A549 (cell line): ENCODE data around the gene MFSD2A. TPM values are rescaled to one million over a fixed set of nuclear protein-coding genes. Genes with fewer than 3 reads are reported as not detected.

Experiments
- ATAC-seq, 2 experiments: fragments of 200-7000 bp in 1 of 2; fragments of >200 bp in 1 of 2; cut with Nextera tagmentation in 1 of 2; cut with Tn5 transposase in 1 of 2; 3 replicates each; pipeline versions ENCODE4 v1.8.0 to v1.9.1; 2018 to 2020; ENCODE audit warnings: mild to moderate bottlenecking in 1 of 2, moderate library complexity in 1 of 2
- CTCF ChIA-PET: fragments of 300-600 bp; sonication (Branson Sonifier 250); formaldehyde crosslinking; extraction: SDS; loops from one replicate; lab custom pipeline; 2021; ENCODE audit warnings: antibody characterized with exemption, inconsistent platforms; lab: Yijun Ruan, JAX
- POLR2A ChIA-PET: fragments of 350-600 bp; formaldehyde crosslinking; extraction: SDS; loops from one replicate; lab custom pipeline; 2021; ENCODE audit warnings: antibody characterized with exemption, inconsistent platforms; lab: Yijun Ruan, JAX
- DNase-seq, 2 experiments: peaks; one replicate each; pipeline versions ENCODE4 v3.0.0 to v3.0.0-alpha.2; 2011 to 2016; ENCODE audit warnings: low read depth in 1 of 2, low spot score in 1 of 2
- FAIRE-seq: peaks from 2 replicates; lab custom pipeline; 2011; peaks lifted over from hg19 to GRCh38; lab: Jason Lieb, UNC
- H3K27ac ChIP-seq, 2 experiments: fragments of >200 bp; sonication (Bioruptor Twin); formaldehyde crosslinking; 3 replicates each; pipeline ENCODE4 v1.5.1; 2016 to 2017
- H3K4me1 ChIP-seq: fragments of >200 bp; sonication (Bioruptor Twin); formaldehyde crosslinking; 3 replicates; pipeline ENCODE4 v1.6.1; 2016
- H3K4me2 ChIP-seq: fragments of >200 bp; sonication (Bioruptor Twin); formaldehyde crosslinking; 3 replicates; pipeline ENCODE4 v1.6.1; 2016
- H3K4me3 ChIP-seq: fragments of >200 bp; sonication (Bioruptor Twin); formaldehyde crosslinking; 3 replicates; pipeline ENCODE4 v1.5.1; 2016
- H3K9me3 ChIP-seq: fragments of >200 bp; sonication (Bioruptor Twin); formaldehyde crosslinking; 3 replicates; pipeline ENCODE4 v1.6.1; 2016
- CBX2 ChIP-seq: fragments of 200-600 bp; sonication (generic); IDR thresholded peaks from 2 replicates; pipeline ENCODE4 v1.6.1; 2016; ENCODE audit warnings: low read depth, mild to moderate bottlenecking, borderline replicate concordance
- CBX8 ChIP-seq: fragments of 200-600 bp; sonication (generic); IDR thresholded peaks from 2 replicates; pipeline ENCODE4 v1.6.1; 2016
- CEBPB ChIP-seq, 2 experiments: fragments of >200 bp in 1 of 2; sonication (Bioruptor Twin) in 1 of 2; formaldehyde crosslinking in 1 of 2; IDR thresholded peaks; 2 replicates each; pipeline ENCODE4 v1.6.1; 2012 to 2016
- CHD2 ChIP-seq: fragments of 150-350 bp; IDR thresholded peaks from 2 replicates; pipeline ENCODE4 v1.6.1; 2014; ENCODE audit warnings: low read length; ENCODE audit not compliant: partially characterized antibody
- EHMT2 ChIP-seq: fragments of 200-600 bp; sonication (generic); IDR thresholded peaks from 2 replicates; pipeline ENCODE4 v1.6.1; 2016; ENCODE audit warnings: antibody characterized with exemption, low read depth, mild to moderate bottlenecking, moderate library complexity
- ESRRA ChIP-seq: fragments of 150-350 bp; IDR thresholded peaks from 2 replicates; pipeline ENCODE4 v1.6.1; 2014; ENCODE audit warnings: mild to moderate bottlenecking, low read length, borderline replicate concordance
- FOSB ChIP-seq: fragments of 250-450 bp; sonication (Bioruptor Pico); IDR thresholded peaks from 2 replicates; pipeline ENCODE4 v1.5.0; 2020; ENCODE audit warnings: mild to moderate bottlenecking, moderate library complexity
- FOXS1 ChIP-seq: fragments of 250-450 bp; sonication (Bioruptor Pico); IDR thresholded peaks from 2 replicates; pipeline ENCODE4 v1.5.0; 2020; ENCODE audit warnings: mild to moderate bottlenecking, moderate library complexity
- HES2 ChIP-seq: fragments of >200 bp; sonication (Bioruptor Twin); formaldehyde crosslinking; IDR thresholded peaks from 2 replicates; pipeline ENCODE4 v1.6.1; 2016
- HEYL ChIP-seq: fragments of 250-450 bp; sonication (Bioruptor Pico); IDR thresholded peaks from 2 replicates; pipeline ENCODE4 v1.8.0; 2021; ENCODE audit warnings: mild to moderate bottlenecking, moderate library complexity
- HOXA7 ChIP-seq: fragments of 250-450 bp; sonication (Bioruptor Pico); IDR thresholded peaks from 2 replicates; pipeline ENCODE4 v1.5.0; 2020; ENCODE audit warnings: mild to moderate bottlenecking, moderate library complexity
- HOXB13 ChIP-seq: fragments of 250-450 bp; sonication (Bioruptor Pico); IDR thresholded peaks from 2 replicates; pipeline ENCODE4 v1.5.0; 2020; ENCODE audit warnings: low read depth, mild to moderate bottlenecking, moderate library complexity
- JUNB ChIP-seq: fragments of >200 bp; sonication (Bioruptor Twin); formaldehyde crosslinking; IDR thresholded peaks from 2 replicates; pipeline ENCODE4 v1.6.1; 2016
- MAZ ChIP-seq: fragments of 150-350 bp; IDR thresholded peaks from 2 replicates; pipeline ENCODE4 v1.6.1; 2014; ENCODE audit warnings: antibody characterized with exemption, low read depth, low read length, borderline replicate concordance
- MYC ChIP-seq: IDR thresholded peaks from 2 replicates; pipeline ENCODE4 v1.6.1; 2012; ENCODE audit warnings: mild to moderate bottlenecking, inconsistent platforms, low read length, improper control_type of control experiment, borderline replicate concordance
- NR3C1 ChIP-seq: fragments of >200 bp; sonication (Bioruptor Twin); formaldehyde crosslinking; IDR thresholded peaks from 3 replicates; pipeline ENCODE4 v1.6.1; 2017
- PBX3 ChIP-seq: IDR thresholded peaks from 2 replicates; pipeline ENCODE4 v1.6.1; 2012
- POLR2A ChIP-seq: IDR thresholded peaks from 2 replicates; pipeline ENCODE4 v1.6.1; 2012; ENCODE audit warnings: mild to moderate bottlenecking, low read length
- RARB ChIP-seq: fragments of 250-450 bp; sonication (Bioruptor Pico); IDR thresholded peaks from 2 replicates; pipeline ENCODE4 v1.8.0; 2021; ENCODE audit warnings: mild to moderate bottlenecking, moderate library complexity
- RCOR1 ChIP-seq: fragments of 150-350 bp; IDR thresholded peaks from 2 replicates; pipeline ENCODE4 v1.6.1; 2014; ENCODE audit warnings: antibody characterized with exemption, low read length, low read depth
- RFX5 ChIP-seq: fragments of 450-650 bp; IDR thresholded peaks from 2 replicates; pipeline ENCODE4 v1.7.1; 2014; ENCODE audit warnings: antibody characterized with exemption, mild to moderate bottlenecking, moderate library complexity
- SMC3 ChIP-seq: fragments of >200 bp; sonication (Bioruptor Twin); formaldehyde crosslinking; IDR thresholded peaks from 3 replicates; pipeline ENCODE4 v1.6.1; 2018; ENCODE audit warnings: inconsistent platforms
- TFCP2L1 ChIP-seq: fragments of 250-450 bp; sonication (Bioruptor Pico); IDR thresholded peaks from 2 replicates; pipeline ENCODE4 v1.5.0; 2021; ENCODE audit warnings: mild to moderate bottlenecking
- TP53 ChIP-seq: fragments of 250-450 bp; sonication (Bioruptor Pico); IDR thresholded peaks from 2 replicates; pipeline ENCODE4 v1.5.0; 2021; ENCODE audit warnings: mild to moderate bottlenecking, moderate library complexity
- USF2 ChIP-seq: fragments of 450-650 bp; IDR thresholded peaks from 2 replicates; pipeline ENCODE4 v1.6.1; 2014; ENCODE audit warnings: antibody characterized with exemption
- ZFP36 ChIP-seq: fragments of 450-650 bp; IDR thresholded peaks from 2 replicates; pipeline ENCODE4 v1.6.1; 2014; ENCODE audit warnings: borderline replicate concordance; ENCODE audit not compliant: partially characterized antibody
- ZNF302 ChIP-seq: fragments of 250-450 bp; sonication (Bioruptor Pico); IDR thresholded peaks from 2 replicates; pipeline ENCODE4 v1.9.0; 2021; ENCODE audit warnings: inconsistent platforms, mild to moderate bottlenecking, moderate library complexity
- ZSCAN20 ChIP-seq: fragments of 250-450 bp; sonication (Bioruptor Pico); IDR thresholded peaks from 2 replicates; pipeline ENCODE4 v1.8.0; 2022; ENCODE audit warnings: mild to moderate bottlenecking, moderate library complexity
- WGBS: methylation state at CpG from one replicate; pipeline ENCODE4 v1.1.6; 2017; ENCODE audit errors: missing lambda C conversion rate; 5-methylcytosine and 5-hydroxymethylcytosine counted together
- polyA plus RNA-seq, 4 experiments: library from polyadenylated mRNA; depleted of rRNA in 3 of 4; stranded (reverse); fragments of >200 nt; fragmentation: RNase III in 1 of 4; extraction: RNeasy Plus Mini Kit Qiagen cat#74134 plus additional on column Dnase treatment in 1 of 4; gene quantifications; 2 replicates in 3 of 4; 3 replicates in 1 of 4; pipeline ENCODE4 v1.2.3, GENCODE V29; 2011 to 2017

Gene MFSD2A
- polyA plus RNA-seq, 2 of the 4 experiments (the other 2 are of a cell fraction): 3.0 to 3.1 TPM

- FAIRE-seq: no peak
- ATAC-seq: no peak; a peak in 1 of 6 replicates
- CTCF ChIA-PET: interaction anchor here (0.6 kb wide), 1 partner anchor 77 kb away, joined by 3 read pairs; no protein-coding TSS in a partner anchor
Measured at GRCh38 chr1:39996396-39997004, 41.6 kb downstream of the MFSD2A start.

GRCh38 chr1:40001456-40001855 is 46.5 kb downstream of the MFSD2A start:
- ATAC-seq: no peak
- WGBS: 78% methylated on average over 2 of the region's 2 CpGs
- CTCF ChIA-PET: interaction anchor here (0.9 kb wide), 1 partner anchor 28 kb away, joined by 3 read pairs; no protein-coding TSS in a partner anchor
- Histone ChIP-seq H3K4me1 (no peaks in the 10 kb centered on the region), H3K9me3 (no peaks in the 10 kb centered on the region), H3K4me3 (no peak overlapping the region), H3K27ac (no peak overlapping the region), H3K4me2 (no peak overlapping the region)
- POLR2A ChIA-PET: no interaction called here
- TF ChIP-seq JUNB (no peak), HEYL (CRISPR knock-in tag) (no peak)
- no peak for FAIRE-seq
- no peak for DNase-seq

More at GRCh38 chr1:39996396-39997004, 41.6 kb downstream of the MFSD2A start:
- H3K4me3 ChIP-seq: no peak overlapping the region
- no peaks in the 10 kb centered on the region for H3K4me1 ChIP-seq
- TF ChIP-seq NR3C1 (no peak), TP53 (no peak), ZSCAN20 (no peak), HOXA7 (no peak), ZFP36 (no peak), MAZ (no peak), EHMT2 (no peak), ESRRA (no peak), JUNB (no peak), PBX3 (no peak), SMC3 (no peak), FOSB (no peak), CHD2 (no peak), ZNF302 (CRISPR knock-in tag) (no peak), RCOR1 (no peak), USF2 (no peak), TFCP2L1 (CRISPR knock-in tag) (no peak), POLR2A (no peak), FOXS1 (CRISPR knock-in tag) (no peak)
- POLR2A ChIA-PET: no interaction called here
- no peak overlapping the region for H3K27ac ChIP-seq
- no peaks in the 10 kb centered on the region for H3K9me3 ChIP-seq
- DNase-seq: no peak
- H3K4me2 ChIP-seq: no peak overlapping the region

GRCh38 chr1:40003156-40004093 is 48.5 kb downstream of the MFSD2A start:
- FAIRE-seq (no peak), DNase-seq (no peak), ATAC-seq (no peak)
- Histone ChIP-seq H3K9me3 (no peaks in the 10 kb centered on the region), H3K4me2 (no peak overlapping the region), H3K4me1 (no peaks in the 10 kb centered on the region), H3K4me3 (no peak overlapping the region), H3K27ac (no peak overlapping the region)
- POLR2A ChIA-PET: no interaction called here
- TF ChIP-seq CHD2: no peak
- TF ChIP-seq HES2: no peak
- TF ChIP-seq FOSB: no peak
- TF ChIP-seq HEYL (CRISPR knock-in tag): no peak
- TF ChIP-seq CBX2: no peak
- no peak for TF ChIP-seq RFX5
- TF ChIP-seq CBX8: no peak
- TF ChIP-seq CEBPB (IDR thresholded peaks at IDR 0.05): no peak
- no peak for TF ChIP-seq RARB (CRISPR knock-in tag)
- TF ChIP-seq ZFP36: no peak
- no peak for TF ChIP-seq EHMT2
- TF ChIP-seq POLR2A: no peak
- no peak for TF ChIP-seq MYC
- TF ChIP-seq HOXB13: no peak
- TF ChIP-seq FOXS1 (CRISPR knock-in tag): no peak
- 51% methylated on average over 10 of the region's 10 CpGs for WGBS
- CTCF ChIA-PET: interaction anchor here (0.6 to 2.2 kb wide), 4 partner anchors 14 to 1001 kb away, joined by 3 to 8 read pairs (median 3); partner anchors contain the start of gene MYCL
